Measurements from ENCODE around the gene PPP1R37.

The PPP1R37 gene

DNA sequence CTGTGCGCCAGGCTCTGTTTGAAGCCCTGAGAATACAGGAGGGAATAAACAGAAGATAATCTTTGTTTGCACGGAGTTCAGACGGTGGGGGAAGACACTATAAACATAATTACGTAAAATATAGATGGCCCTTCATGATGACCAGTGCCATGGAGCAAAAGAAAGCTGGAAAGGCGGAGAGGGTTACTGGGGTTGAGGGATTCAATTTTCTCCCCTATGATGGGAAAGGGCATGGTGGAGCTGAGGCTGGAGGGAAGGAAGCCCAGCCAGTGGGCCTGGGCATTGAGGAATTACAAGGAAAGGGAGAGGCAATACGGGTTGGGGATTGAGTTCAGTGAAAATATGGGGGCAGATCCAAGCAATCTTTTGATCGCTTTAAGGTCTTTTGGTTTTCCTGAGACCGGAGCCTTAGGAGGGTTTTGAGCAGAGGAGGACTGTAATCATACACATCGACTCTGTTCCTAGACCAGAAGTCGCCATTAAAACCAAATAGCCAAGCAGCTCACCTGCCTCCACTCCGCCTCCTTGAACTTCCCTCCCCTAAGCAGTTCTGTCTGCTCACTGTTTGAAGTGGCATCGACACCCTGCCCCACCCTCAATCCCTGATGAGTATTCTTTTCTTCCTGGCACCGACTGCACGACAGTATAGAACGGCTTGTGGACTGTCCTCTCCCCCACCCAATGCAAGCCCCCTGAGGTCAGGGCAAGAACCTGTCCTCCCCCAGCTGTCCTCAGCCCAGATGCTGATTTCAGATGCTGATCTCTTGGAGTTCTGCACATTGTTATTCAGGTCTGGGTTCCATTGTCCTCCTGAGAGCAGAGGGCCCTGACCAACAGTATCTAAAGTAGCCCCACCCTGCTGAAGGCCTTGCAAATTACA, 15.9 kb upstream of the PPP1R37 start:
- TF ChIP-seq, protein P1, sequence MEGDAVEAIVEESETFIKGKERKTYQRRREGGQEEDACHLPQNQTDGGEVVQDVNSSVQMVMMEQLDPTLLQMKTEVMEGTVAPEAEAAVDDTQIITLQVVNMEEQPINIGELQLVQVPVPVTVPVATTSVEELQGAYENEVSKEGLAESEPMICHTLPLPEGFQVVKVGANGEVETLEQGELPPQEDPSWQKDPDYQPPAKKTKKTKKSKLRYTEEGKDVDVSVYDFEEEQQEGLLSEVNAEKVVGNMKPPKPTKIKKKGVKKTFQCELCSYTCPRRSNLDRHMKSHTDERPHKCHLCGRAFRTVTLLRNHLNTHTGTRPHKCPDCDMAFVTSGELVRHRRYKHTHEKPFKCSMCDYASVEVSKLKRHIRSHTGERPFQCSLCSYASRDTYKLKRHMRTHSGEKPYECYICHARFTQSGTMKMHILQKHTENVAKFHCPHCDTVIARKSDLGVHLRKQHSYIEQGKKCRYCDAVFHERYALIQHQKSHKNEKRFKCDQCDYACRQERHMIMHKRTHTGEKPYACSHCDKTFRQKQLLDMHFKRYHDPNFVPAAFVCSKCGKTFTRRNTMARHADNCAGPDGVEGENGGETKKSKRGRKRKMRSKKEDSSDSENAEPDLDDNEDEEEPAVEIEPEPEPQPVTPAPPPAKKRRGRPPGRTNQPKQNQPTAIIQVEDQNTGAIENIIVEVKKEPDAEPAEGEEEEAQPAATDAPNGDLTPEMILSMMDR (IDR thresholded peaks at IDR 0.05; ENCODE audit: low read depth, low read length, missing control alignments) = no peak
- H3K4me3 ChIP-seq (ENCODE audit: low read depth, low read length) = peak overlapping the region; percentile 92; the same call in 1 of the 2 replicates

DNA sequence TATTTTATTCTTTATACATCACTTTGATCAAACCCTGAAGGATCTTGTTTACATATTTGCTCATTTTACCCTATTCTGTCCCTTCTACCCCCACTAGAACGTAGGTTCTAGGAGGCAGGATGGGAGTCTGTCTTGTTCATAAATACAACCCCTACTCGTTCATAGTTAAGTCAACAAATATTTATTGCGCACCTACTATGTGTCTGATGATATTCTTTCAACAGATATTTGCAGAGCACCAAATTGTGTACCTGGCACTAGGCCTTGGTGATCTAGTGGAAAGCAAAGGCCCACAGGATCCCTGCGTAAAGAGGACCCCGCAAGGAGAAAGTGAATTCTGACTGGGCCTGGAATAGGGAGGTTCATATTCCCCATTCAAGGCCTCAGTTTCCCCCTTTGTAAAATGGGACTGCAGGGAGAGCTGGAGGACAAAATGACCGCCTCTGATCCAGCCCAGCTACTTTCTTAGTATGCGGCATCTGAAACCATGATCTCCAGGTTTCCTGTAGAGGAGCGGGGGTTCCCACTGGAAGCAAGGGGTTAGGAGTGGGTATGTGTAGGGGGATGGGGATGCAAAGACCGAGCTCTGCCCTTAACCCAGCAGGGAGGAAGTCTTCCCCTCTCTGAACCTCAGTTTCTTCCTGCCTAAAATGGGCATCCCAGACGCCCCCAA, 14.5 kb upstream of the PPP1R37 start:
- no peak for DNase-seq (ENCODE audit: low read depth)
- H3K4me3 ChIP-seq (ENCODE audit: low read depth, low read length) = peak overlapping the region; percentile 85
- TF ChIP-seq, protein P1 (IDR thresholded peaks at IDR 0.05; ENCODE audit: low read depth, low read length, missing control alignments) = no peak

More for the DNA sequence above, 15.9 kb upstream of the PPP1R37 start:
- DNase-seq (ENCODE audit: low read depth) = no peak

DNA sequence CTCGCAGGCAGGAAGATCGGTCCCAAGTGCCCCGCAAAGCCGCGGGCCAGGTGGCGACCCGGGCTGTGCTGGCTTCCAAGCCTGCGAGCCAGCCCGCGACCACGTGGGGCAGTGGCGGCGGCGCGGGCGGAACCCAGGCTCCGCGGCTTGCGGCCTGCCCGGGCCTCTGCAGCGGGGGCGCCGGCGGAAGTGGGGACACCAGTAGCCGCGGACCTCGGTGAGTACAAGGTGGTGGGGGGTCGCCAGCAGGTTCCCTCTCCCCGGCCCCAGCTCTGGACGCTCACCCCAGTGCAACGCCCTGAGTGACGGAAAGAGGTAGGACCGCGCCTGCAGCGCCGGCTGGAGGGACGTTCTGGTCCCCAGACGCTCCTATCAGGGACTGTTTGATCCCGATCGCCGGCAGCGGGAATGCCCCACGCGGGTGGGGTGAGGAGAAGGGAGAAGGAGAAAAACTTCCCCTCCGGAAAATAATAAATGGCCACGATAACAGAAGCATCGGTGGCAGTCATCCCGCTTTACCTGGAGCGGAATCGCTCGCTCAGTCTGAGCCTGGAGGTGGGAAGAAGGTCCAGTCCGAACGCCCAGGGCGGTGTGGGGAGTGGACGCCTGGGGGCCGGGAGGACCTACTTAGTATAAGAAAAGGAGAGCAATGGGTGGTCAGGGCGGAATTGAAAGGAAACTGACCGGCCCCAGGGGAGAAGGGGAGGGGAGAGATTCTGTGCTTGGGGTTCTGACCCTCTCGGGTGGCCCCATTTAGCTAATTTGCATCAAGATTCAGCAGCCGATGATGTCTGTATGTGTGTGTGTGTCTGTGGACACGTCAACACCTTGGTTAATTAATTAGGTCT, 13.7 kb upstream of the PPP1R37 start, which contains the start of gene GEMIN7:
Gene GEMIN7 (plus strand): TSS at position 198 of the 848 bp plus-strand sequence. CDS start 10,855 bp downstream, outside the sequence.
- TF ChIP-seq, protein P1 (IDR thresholded peaks at IDR 0.05; ENCODE audit: low read depth, low read length, missing control alignments) = peak; percentile 22
- H3K4me3 ChIP-seq (ENCODE audit: low read depth, low read length) = peak within 1 kb of the TSS; percentile 85
- no peak for DNase-seq (ENCODE audit: low read depth)

DNA sequence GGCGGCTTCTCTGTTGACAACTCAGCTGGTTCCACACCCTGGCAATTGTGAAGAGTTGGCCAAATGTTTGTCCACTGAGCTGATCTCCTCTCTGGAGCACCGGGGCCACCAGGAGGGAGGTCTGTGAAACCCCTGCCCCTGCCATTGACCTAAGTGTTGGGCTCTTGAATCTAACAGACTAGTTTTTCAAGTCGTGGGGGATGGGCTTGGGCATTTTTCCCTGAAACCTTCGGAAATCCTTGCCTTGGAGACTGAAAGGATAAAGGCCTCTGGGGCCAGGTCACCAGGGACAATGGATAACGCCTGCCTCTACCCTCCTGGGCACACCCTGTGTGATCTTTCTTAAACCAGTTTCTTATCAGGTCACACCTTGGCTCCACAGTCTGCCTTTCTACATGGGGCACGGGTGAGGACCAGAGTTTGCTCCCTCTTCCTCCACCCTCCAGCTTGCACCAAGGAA, 13.0 kb upstream of the PPP1R37 start:
- TF ChIP-seq, protein P1 (IDR thresholded peaks at IDR 0.05; ENCODE audit: low read depth, low read length, missing control alignments) = no peak
- H3K4me3 ChIP-seq (ENCODE audit: low read depth, low read length) = peak overlapping the region; percentile 85
- no peak for DNase-seq (ENCODE audit: low read depth)

DNA sequence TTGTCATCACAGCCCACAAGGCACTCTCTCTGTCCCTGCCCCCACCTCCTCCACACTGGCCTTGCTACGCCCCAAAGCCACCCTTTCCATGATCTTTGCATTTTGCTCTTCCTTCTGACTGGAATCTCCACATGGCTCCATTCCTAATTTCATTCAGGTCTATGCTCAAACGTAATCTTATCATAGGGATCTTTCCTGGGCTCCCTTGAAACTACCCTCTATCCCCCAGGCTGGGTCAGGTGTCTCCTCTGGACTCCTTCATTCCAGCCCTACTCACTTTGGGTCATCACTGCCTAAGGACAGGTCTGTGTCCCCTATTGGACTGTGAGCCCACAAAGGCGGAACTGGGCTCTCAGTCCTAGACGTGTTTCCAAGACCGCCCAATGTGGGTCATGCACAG, 10.8 kb upstream of the PPP1R37 start:
- TF ChIP-seq, protein P1 (IDR thresholded peaks at IDR 0.05; ENCODE audit: low read depth, low read length, missing control alignments) = no peak

DNA sequence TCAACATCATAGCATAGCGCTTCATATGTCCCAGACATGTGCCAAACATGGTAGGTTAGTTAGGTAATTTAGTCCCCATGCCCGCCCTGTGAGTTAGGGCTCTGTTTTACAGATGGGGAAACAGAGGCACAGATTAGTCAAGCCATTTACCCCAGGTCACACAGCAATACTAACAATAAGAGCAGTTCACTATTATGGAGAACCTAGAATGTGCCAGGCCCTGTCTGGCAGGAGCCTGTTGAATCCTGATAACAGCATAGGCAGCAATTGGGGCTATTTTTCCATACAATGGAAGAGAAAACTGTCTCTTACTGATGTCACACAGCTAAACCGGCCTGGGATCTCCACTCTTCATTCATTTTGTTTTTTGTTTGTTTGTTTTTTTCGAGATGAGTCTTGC, 6.5 kb upstream of the PPP1R37 start:
- no peak overlapping the region for H3K4me3 ChIP-seq (ENCODE audit: low read depth, low read length)
- TF ChIP-seq, protein P1 (IDR thresholded peaks at IDR 0.05; ENCODE audit: low read depth, low read length, missing control alignments) = no peak
- DNase-seq (ENCODE audit: low read depth) = no peak

More for the DNA sequence above, 10.8 kb upstream of the PPP1R37 start:
- H3K4me3 ChIP-seq (ENCODE audit: low read depth, low read length) = no peak overlapping the region
- no peak for DNase-seq (ENCODE audit: low read depth)
